HCT116 (cell line): ENCODE data around the gene EGFL7.

Experiments used
- CTCF ChIP-seq, 3 experiments: fragments of 200-600 bp in 1 of 3; sonication (generic) in 1 of 3; IDR thresholded peaks in 2 of 3; conservative IDR thresholded peaks in 1 of 3; 2 replicates each; pipeline ENCODE4 v1.5.1; 2012 to 2017; ENCODE audit warnings: low read depth in 2 of 3, low read length in 2 of 3, antibody characterized with exemption in 1 of 3, borderline replicate concordance in 1 of 3, control low read depth in 1 of 3, mild to moderate bottlenecking in 1 of 3, mixed read lengths in 1 of 3, mixed run types in 1 of 3, moderate library complexity in 1 of 3; ENCODE audit not compliant: insufficient read depth in 1 of 3
- EZH2 ChIP-seq: fragments of 200-600 bp; sonication (generic); IDR thresholded peaks from 2 replicates; pipeline ENCODE4 v1.6.1; 2017; ENCODE audit warnings: antibody characterized with exemption, mixed run types
- EZH2phosphoT487 ChIP-seq: fragments of 200-600 bp; IDR thresholded peaks from 2 replicates; pipeline ENCODE4 v1.6.1; 2018; ENCODE audit warnings: antibody characterized with exemption, borderline replicate concordance
- JUND ChIP-seq: IDR thresholded peaks from 2 replicates; pipeline ENCODE4 v1.6.1; 2012
- MAX ChIP-seq: IDR thresholded peaks from 2 replicates; pipeline ENCODE4 v1.6.1; 2012
- POLR2A ChIP-seq: IDR thresholded peaks from 2 replicates; pipeline ENCODE4 v1.7.0; 2011; ENCODE audit warnings: borderline replicate concordance; ENCODE audit not compliant: insufficient read depth, insufficient read length; ENCODE audit errors: extremely low read depth
- POLR2AphosphoS5 ChIP-seq: IDR thresholded peaks from 2 replicates; pipeline ENCODE4 v1.6.1; 2011; ENCODE audit warnings: mild to moderate bottlenecking, low read depth, low read length, moderate library complexity
- RAD21 ChIP-seq: IDR thresholded peaks from 2 replicates; pipeline ENCODE4 v1.6.1; 2012; ENCODE audit warnings: low read depth, mild to moderate bottlenecking
- REST ChIP-seq: IDR thresholded peaks from 2 replicates; pipeline ENCODE4 v1.6.1; 2012; ENCODE audit warnings: low read depth
- YY1 ChIP-seq: IDR thresholded peaks from 2 replicates; pipeline ENCODE4 v1.6.1; 2011; ENCODE audit warnings: low read length, low read depth, moderate library complexity, mild to moderate bottlenecking; ENCODE audit not compliant: insufficient replicate concordance; ENCODE audit errors: extremely low read depth
- ZFX ChIP-seq: fragments of 450-650 bp; IDR thresholded peaks from 2 replicates; pipeline ENCODE4 v1.6.1; 2017

- no peak for TF ChIP-seq REST
- TF ChIP-seq RAD21: no peak
- TF ChIP-seq POLR2AphosphoS5: no peak
- TF ChIP-seq MAX: no peak
- no peak for TF ChIP-seq CTCF (IDR thresholded peaks at IDR 0.05 in 2 of 3, conservative IDR thresholded peaks at IDR 0.05 in 1 of 3; ENCODE audit: borderline replicate concordance in 1 of 3, insufficient read depth in 1 of 3, low read depth in 2 of 3, low read length in 2 of 3)
- TF ChIP-seq ZFX: no peak
- no peak for TF ChIP-seq EZH2
- no peak for TF ChIP-seq EZH2phosphoT487
- TF ChIP-seq POLR2A: no peak
- no peak for TF ChIP-seq YY1
- TF ChIP-seq JUND: no peak
Measured at GRCh38 chr9:136713550-136713949, 50.8 kb downstream of the EGFL7 start.
